ENCODE results near the gene ELAC1.

DNA sequence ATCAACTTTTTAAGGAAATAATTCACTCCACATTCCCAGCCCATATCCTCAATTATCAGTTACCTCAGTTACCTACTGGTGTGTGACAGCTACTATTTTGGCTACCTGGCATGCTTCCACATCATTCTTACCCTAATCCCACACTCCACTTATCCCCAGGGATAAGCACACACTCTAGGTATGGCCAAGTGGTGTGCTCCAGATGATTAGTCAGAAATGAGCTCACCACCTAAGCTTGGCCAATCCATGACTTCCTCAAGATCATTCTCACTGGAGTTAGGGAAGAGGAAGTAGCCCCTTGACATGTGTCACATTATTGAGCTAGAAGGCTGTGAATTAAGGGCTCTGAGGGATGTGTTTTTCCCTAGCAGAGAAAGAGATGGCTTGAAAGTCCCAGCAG is 41.2 kb downstream of the ELAC1 start:
- TF ChIP-seq, protein P1, sequence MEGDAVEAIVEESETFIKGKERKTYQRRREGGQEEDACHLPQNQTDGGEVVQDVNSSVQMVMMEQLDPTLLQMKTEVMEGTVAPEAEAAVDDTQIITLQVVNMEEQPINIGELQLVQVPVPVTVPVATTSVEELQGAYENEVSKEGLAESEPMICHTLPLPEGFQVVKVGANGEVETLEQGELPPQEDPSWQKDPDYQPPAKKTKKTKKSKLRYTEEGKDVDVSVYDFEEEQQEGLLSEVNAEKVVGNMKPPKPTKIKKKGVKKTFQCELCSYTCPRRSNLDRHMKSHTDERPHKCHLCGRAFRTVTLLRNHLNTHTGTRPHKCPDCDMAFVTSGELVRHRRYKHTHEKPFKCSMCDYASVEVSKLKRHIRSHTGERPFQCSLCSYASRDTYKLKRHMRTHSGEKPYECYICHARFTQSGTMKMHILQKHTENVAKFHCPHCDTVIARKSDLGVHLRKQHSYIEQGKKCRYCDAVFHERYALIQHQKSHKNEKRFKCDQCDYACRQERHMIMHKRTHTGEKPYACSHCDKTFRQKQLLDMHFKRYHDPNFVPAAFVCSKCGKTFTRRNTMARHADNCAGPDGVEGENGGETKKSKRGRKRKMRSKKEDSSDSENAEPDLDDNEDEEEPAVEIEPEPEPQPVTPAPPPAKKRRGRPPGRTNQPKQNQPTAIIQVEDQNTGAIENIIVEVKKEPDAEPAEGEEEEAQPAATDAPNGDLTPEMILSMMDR (IDR thresholded peaks at IDR 0.05 in 8 of 11, conservative IDR thresholded peaks at IDR 0.05 in 3 of 11) = no peak
- no peak for TF ChIP-seq POLR2A (IDR thresholded peaks at IDR 0.05)
- TF ChIP-seq POLR2AphosphoS5 (IDR thresholded peaks at IDR 0.05) = no peak
